Measurements from ENCODE around the gene CAST.

The CAST gene

DNA sequence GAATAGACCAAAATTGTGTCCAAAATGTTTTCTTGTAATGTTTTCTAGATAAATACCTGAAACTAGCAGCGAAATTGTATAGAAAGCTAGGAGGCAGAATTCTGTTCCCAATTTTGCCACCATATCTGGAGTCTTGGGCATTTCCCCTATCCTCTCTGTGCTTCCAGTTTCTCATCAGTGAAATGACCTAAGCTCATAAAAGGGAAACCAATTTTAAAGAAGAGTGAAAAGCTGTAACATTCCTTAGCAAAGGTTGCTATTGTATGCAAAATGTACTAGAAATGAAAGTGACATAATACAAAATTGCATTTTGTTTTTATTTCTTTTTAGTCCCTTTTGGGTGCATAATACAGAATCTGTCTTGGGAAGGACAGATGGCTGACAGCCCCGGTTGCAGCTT, 36.8 kb upstream of the CAST start:
- H3K36me3 ChIP-seq (ENCODE audit: control insufficient read depth, low read length), result no peaks in the 10 kb centered on the region
- H3K4me2 ChIP-seq (ENCODE audit: low read length), result no peak overlapping the region
- H3K27me3 ChIP-seq (ENCODE audit: control insufficient read depth, low read length), result peaks cover 3% of the 10 kb centered on the region; the same call in 1 of the 2 replicates
- H3K27ac ChIP-seq (ENCODE audit: low read depth, low read length), result no peak overlapping the region
- no peaks in the 10 kb centered on the region for H3K4me1 ChIP-seq (ENCODE audit: control insufficient read depth, low read length)
- H3K4me3 ChIP-seq (ENCODE audit: low read length), result no peak overlapping the region
- H3K9me2 ChIP-seq (replicated peaks; ENCODE audit: control insufficient read depth, low read length), result no peaks in the 10 kb centered on the region
- no peaks in the 10 kb centered on the region for H3K79me2 ChIP-seq (ENCODE audit: control insufficient read depth, low read length)
- no peak for TF ChIP-seq EZH2phosphoT487 (IDR thresholded peaks at IDR 0.05; ENCODE audit: borderline replicate concordance, low read length)
- TF ChIP-seq, protein P1, sequence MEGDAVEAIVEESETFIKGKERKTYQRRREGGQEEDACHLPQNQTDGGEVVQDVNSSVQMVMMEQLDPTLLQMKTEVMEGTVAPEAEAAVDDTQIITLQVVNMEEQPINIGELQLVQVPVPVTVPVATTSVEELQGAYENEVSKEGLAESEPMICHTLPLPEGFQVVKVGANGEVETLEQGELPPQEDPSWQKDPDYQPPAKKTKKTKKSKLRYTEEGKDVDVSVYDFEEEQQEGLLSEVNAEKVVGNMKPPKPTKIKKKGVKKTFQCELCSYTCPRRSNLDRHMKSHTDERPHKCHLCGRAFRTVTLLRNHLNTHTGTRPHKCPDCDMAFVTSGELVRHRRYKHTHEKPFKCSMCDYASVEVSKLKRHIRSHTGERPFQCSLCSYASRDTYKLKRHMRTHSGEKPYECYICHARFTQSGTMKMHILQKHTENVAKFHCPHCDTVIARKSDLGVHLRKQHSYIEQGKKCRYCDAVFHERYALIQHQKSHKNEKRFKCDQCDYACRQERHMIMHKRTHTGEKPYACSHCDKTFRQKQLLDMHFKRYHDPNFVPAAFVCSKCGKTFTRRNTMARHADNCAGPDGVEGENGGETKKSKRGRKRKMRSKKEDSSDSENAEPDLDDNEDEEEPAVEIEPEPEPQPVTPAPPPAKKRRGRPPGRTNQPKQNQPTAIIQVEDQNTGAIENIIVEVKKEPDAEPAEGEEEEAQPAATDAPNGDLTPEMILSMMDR (IDR thresholded peaks at IDR 0.05; ENCODE audit: low read depth, low read length, poor library complexity, severe bottlenecking), result no peak
- H3F3A ChIP-seq (ENCODE audit: control insufficient read depth, insufficient read depth), result no peaks in the 10 kb centered on the region
- H3K9me3 ChIP-seq (ENCODE audit: control insufficient read depth, insufficient read depth, low read length), result no peaks in the 10 kb centered on the region
- H4K20me1 ChIP-seq (ENCODE audit: control insufficient read depth, insufficient read depth, low read depth, low read length), result no peaks in the 10 kb centered on the region

DNA sequence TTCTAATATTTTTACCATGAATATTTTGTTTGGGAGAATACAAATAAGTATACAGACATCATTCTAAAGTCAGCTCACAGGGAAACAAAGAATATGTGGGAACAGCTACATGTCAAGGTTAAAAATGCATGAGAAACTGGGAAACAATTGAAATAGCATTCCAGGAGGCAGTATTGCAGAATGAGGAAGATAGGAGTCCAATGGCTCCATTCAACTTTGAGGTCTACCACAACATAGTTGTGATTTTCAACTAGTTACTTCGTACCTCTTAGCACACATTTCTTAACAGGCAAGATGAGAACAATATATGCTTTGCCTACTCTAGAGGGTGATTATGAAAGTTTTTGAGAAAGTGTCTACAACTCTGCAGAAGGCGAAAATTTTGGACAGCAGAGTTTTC, 35.2 kb upstream of the CAST start:
- Histone ChIP-seq H3K4me1 (ENCODE audit: control insufficient read depth, low read length) (no peaks in the 10 kb centered on the region), H4K20me1 (ENCODE audit: control insufficient read depth, insufficient read depth, low read depth, low read length) (no peaks in the 10 kb centered on the region), H3K4me2 (ENCODE audit: low read length) (no peak overlapping the region), H3F3A (ENCODE audit: control insufficient read depth, insufficient read depth) (no peaks in the 10 kb centered on the region), H3K27ac (ENCODE audit: low read depth, low read length) (no peak overlapping the region), H3K9me3 (ENCODE audit: control insufficient read depth, insufficient read depth, low read length) (no peaks in the 10 kb centered on the region), H3K79me2 (ENCODE audit: control insufficient read depth, low read length) (no peaks in the 10 kb centered on the region), H3K9me2 (replicated peaks; ENCODE audit: control insufficient read depth, low read length) (no peaks in the 10 kb centered on the region), H3K36me3 (ENCODE audit: control insufficient read depth, low read length) (no peaks in the 10 kb centered on the region), H3K27me3 (ENCODE audit: control insufficient read depth, low read length) (peaks cover 3% of the 10 kb centered on the region; the same call in 1 of the 2 replicates), H3K4me3 (ENCODE audit: low read length) (no peak overlapping the region)
- no peak for TF ChIP-seq EZH2phosphoT487 (IDR thresholded peaks at IDR 0.05; ENCODE audit: borderline replicate concordance, low read length)
- TF ChIP-seq, protein P1 (IDR thresholded peaks at IDR 0.05; ENCODE audit: low read depth, low read length, poor library complexity, severe bottlenecking), result no peak

DNA sequence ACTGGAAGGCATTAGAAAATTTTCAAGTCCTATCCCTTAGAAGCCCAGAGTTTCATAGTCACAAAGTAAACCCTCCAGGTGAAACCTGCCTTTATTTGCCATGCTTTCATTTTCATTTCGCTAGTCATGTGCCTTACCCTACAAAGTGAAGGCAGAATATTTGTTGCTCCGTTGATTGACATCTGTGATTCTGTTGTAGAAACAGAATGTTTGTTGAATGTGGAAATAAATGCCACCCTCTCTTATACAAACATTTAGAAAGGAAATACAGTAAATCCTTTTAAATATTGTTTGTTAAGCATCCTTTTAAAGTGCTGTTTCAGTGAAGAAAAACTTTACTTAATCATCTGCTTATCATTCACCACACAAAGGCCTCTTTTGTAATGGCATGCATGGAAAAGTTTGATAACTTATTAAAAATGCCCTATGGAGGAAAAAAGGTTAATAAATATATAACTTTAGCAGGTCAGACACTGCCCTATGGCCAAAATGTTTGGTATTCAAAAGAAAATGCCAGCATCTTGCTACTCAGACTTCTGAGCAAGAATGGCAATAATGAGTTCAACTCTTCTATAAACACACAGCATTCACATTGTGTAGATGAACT, 34.3 kb upstream of the CAST start:
- H3K4me3 ChIP-seq (ENCODE audit: low read length), result no peak overlapping the region
- no peak overlapping the region for H3K4me2 ChIP-seq (ENCODE audit: low read length)
- H3K4me1 ChIP-seq (ENCODE audit: control insufficient read depth, low read length), result no peaks in the 10 kb centered on the region
- no peak overlapping the region for H3K27ac ChIP-seq (ENCODE audit: low read depth, low read length)
- H3K36me3 ChIP-seq (ENCODE audit: control insufficient read depth, low read length), result no peaks in the 10 kb centered on the region
- no peaks in the 10 kb centered on the region for H3F3A ChIP-seq (ENCODE audit: control insufficient read depth, insufficient read depth)
- TF ChIP-seq, protein P1 (IDR thresholded peaks at IDR 0.05; ENCODE audit: low read depth, low read length, poor library complexity, severe bottlenecking), result no peak
- TF ChIP-seq EZH2phosphoT487 (IDR thresholded peaks at IDR 0.05; ENCODE audit: borderline replicate concordance, low read length), result no peak
- H3K27me3 ChIP-seq (ENCODE audit: control insufficient read depth, low read length), result peaks cover 3% of the 10 kb centered on the region; the same call in 1 of the 2 replicates
- H3K9me2 ChIP-seq (replicated peaks; ENCODE audit: control insufficient read depth, low read length), result no peaks in the 10 kb centered on the region
- H3K9me3 ChIP-seq (ENCODE audit: control insufficient read depth, insufficient read depth, low read length), result no peaks in the 10 kb centered on the region
- H3K79me2 ChIP-seq (ENCODE audit: control insufficient read depth, low read length), result no peaks in the 10 kb centered on the region
- H4K20me1 ChIP-seq (ENCODE audit: control insufficient read depth, insufficient read depth, low read depth, low read length), result no peaks in the 10 kb centered on the region
